PC-9 (cell line): ENCODE results near the gene AKAP6. TPM values are rescaled to one million over a fixed set of nuclear protein-coding genes. Genes with fewer than 3 reads are reported as not detected.

Source experiments
- BruUV-seq: library from RNA; stranded (reverse); fragments of 400-500 nt; replicated peaks from 2 replicates; lab custom pipeline; 2021; lab: Mats Ljungman, UMichigan
- CTCF ChIA-PET: fragments of 300-600 bp; sonication (Branson Sonifier 250); formaldehyde crosslinking; loops from one replicate; lab custom pipeline; 2022; ENCODE audit warnings: antibody characterized with exemption; lab: Charles Lee
- POLR2A ChIA-PET: fragments of 300-600 bp; sonication (Branson Sonifier 250); formaldehyde crosslinking; loops from one replicate; lab custom pipeline; 2022; ENCODE audit warnings: antibody characterized with exemption; ENCODE audit not compliant: unreplicated experiment; lab: Charles Lee
- DNase-seq, 2 experiments: peaks; one replicate each; pipeline versions ENCODE4 v3.0.0 to v3.0.0-alpha.2; 2015 to 2022; ENCODE audit warnings: mixed read lengths in 1 of 2
- H2AFZ ChIP-seq: fragments of 200-600 bp; sonication (generic); 2 replicates; pipeline ENCODE4 v1.8.1; 2017; ENCODE audit warnings: antibody characterized with exemption
- H3F3A ChIP-seq: fragments of 200-600 bp; sonication (generic); 2 replicates; pipeline ENCODE4 v1.8.1; 2017; ENCODE audit warnings: antibody characterized with exemption, mild to moderate bottlenecking, low read depth; ENCODE audit not compliant: insufficient read depth
- H3K27ac ChIP-seq: fragments of 200-600 bp; sonication (generic); 2 replicates; pipeline ENCODE4 v1.6.1; 2016; ENCODE audit warnings: mixed run types
- H3K27me3 ChIP-seq: fragments of 200-600 bp; sonication (generic); 2 replicates; pipeline ENCODE4 v1.6.1; 2016; ENCODE audit warnings: low read depth, mixed run types; ENCODE audit not compliant: insufficient read depth
- H3K36me3 ChIP-seq: fragments of 200-600 bp; sonication (generic); 2 replicates; pipeline ENCODE4 v1.6.1; 2016; ENCODE audit warnings: low read depth, mixed run types
- H3K4me1 ChIP-seq: fragments of 200-600 bp; sonication (generic); replicated peaks from 2 replicates; pipeline ENCODE4 v1.6.1; 2016; ENCODE audit warnings: mixed run types; ENCODE audit not compliant: insufficient read depth
- H3K4me2 ChIP-seq: fragments of 200-600 bp; sonication (generic); 2 replicates; pipeline ENCODE4 v1.6.1; 2017; ENCODE audit warnings: mixed run types
- H3K4me3 ChIP-seq: fragments of 200-600 bp; sonication (generic); 2 replicates; pipeline ENCODE4 v1.6.1; 2016; ENCODE audit warnings: mixed run types
- H3K79me2 ChIP-seq: fragments of 200-600 bp; sonication (generic); 2 replicates; pipeline ENCODE4 v1.6.1; 2017; ENCODE audit warnings: low read depth, mixed run types
- H3K9me2 ChIP-seq: fragments of 200-600 bp; sonication (generic); 2 replicates; pipeline ENCODE4 v1.8.1; 2017; ENCODE audit warnings: mild to moderate bottlenecking; ENCODE audit not compliant: insufficient read depth
- H3K9me3 ChIP-seq: fragments of 200-600 bp; sonication (generic); 2 replicates; pipeline ENCODE4 v1.8.1; 2016; ENCODE audit warnings: low read depth; ENCODE audit not compliant: insufficient read depth
- H4K20me1 ChIP-seq: fragments of 200-600 bp; sonication (generic); 2 replicates; pipeline ENCODE4 v1.8.1; 2017; ENCODE audit not compliant: insufficient read depth
- CTCF ChIP-seq: fragments of 200-600 bp; sonication (generic); conservative IDR thresholded peaks from 2 replicates; pipeline ENCODE4 v1.6.1; 2017; ENCODE audit warnings: mixed run types, antibody characterized with exemption, mild to moderate bottlenecking, moderate library complexity
- EZH2 ChIP-seq: fragments of 200-600 bp; sonication (generic); IDR thresholded peaks from 2 replicates; pipeline ENCODE4 v1.8.0; 2017; ENCODE audit warnings: antibody characterized with exemption, low read depth
- intact Hi-C: fragments of 100-400 bp; cut with micrococcal nuclease; formaldehyde crosslinking; loops from one replicate; pipeline ENCODE4 v1.10.0; 2022; ENCODE audit not compliant: unreplicated experiment
- total RNA-seq: library from RNA; stranded (reverse); gene quantifications from 2 replicates; pipeline ENCODE4 v1.2.3, GENCODE V29; 2021

Gene AKAP6
- total RNA-seq, 1 experiment from 2014 or later = 2.8 TPM

DNA sequence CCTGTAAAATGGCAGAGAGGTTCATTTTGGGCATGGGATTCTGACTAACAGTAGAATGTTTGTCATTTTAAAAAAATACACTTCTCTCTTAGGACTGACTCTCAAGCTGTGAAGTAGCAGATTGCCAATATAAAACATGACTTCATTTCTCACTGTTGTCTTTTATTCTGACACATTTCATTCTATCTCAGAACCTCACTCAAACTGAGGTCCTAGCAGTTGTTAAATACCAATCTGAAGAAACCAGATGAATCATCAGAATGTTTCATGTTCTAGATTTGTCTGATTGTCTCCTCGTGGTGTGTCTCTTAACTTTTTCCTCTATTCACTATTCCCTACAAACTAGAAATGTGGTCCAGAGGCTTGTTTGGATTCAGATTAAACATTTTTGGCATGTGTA lies 333.1 kb downstream of the AKAP6 start:
- H3K4me3 ChIP-seq = no peak overlapping the region
- H3K27me3 ChIP-seq = no peaks in the 10 kb centered on the region
- POLR2A ChIA-PET = no interaction called here
- no peaks in the 10 kb centered on the region for H3K9me2 ChIP-seq
- H3F3A ChIP-seq = no peaks in the 10 kb centered on the region
- no peaks in the 10 kb centered on the region for H3K9me3 ChIP-seq
- no peak overlapping the region for H3K4me2 ChIP-seq
- H3K27ac ChIP-seq = no peak overlapping the region
- TF ChIP-seq CTCF (no peak), EZH2 (no peak)
- intact Hi-C loops = no loop called here
- no peak overlapping the region for H2AFZ ChIP-seq
- no TSS peak for BruUV-seq
- CTCF ChIA-PET = no interaction called here
- no peaks in the 10 kb centered on the region for H3K79me2 ChIP-seq
- H3K4me1 ChIP-seq = no peaks in the 10 kb centered on the region
- no peak for DNase-seq
- no peaks in the 10 kb centered on the region for H4K20me1 ChIP-seq
- H3K36me3 ChIP-seq = no peaks in the 10 kb centered on the region

DNA sequence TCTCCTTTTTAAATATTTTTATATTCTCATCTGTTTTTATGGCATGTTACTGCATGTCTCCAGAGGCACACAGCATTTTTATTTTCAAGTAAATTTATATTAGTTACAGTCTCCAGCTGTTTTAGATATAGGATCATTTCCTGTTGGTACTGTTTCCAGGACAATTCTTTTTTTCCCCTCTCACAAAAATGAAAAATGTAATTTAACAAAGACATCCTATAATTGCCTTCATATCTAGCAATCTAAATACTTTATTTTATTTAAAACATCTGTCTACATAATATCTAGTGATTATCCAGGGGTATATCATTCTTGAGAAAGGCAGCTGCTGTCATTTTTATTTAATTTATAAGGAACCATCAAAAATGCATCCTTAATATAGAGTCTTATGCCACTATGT lies 337.2 kb downstream of the AKAP6 start:
- no TSS peak for BruUV-seq
- H4K20me1 ChIP-seq = no peaks in the 10 kb centered on the region
- intact Hi-C loops = no loop called here
- CTCF ChIA-PET = no interaction called here
- H3K9me3 ChIP-seq = no peaks in the 10 kb centered on the region
- no peak overlapping the region for H3K4me2 ChIP-seq
- no peaks in the 10 kb centered on the region for H3K36me3 ChIP-seq
- H3K9me2 ChIP-seq = no peaks in the 10 kb centered on the region
- POLR2A ChIA-PET = no interaction called here
- DNase-seq = no peak
- no peaks in the 10 kb centered on the region for H3K27me3 ChIP-seq
- no peak overlapping the region for H3K4me3 ChIP-seq
- H3K4me1 ChIP-seq = no peaks in the 10 kb centered on the region
- H3K79me2 ChIP-seq = no peaks in the 10 kb centered on the region
- TF ChIP-seq CTCF (no peak), EZH2 (no peak)
- no peaks in the 10 kb centered on the region for H3F3A ChIP-seq
- H3K27ac ChIP-seq = no peak overlapping the region
- no peak overlapping the region for H2AFZ ChIP-seq

- no TSS peak for BruUV-seq
These were observed 338.2 kb downstream of the AKAP6 start for GRCh38 chr14:32667287-32667686.

More at GRCh38 chr14:32667287-32667686, 338.2 kb downstream of the AKAP6 start:
- CTCF ChIA-PET = no interaction called here
- no peak overlapping the region for H3K27ac ChIP-seq
- H3K36me3 ChIP-seq = no peaks in the 10 kb centered on the region
- TF ChIP-seq EZH2 = no peak
- no peak for TF ChIP-seq CTCF
- no peak overlapping the region for H3K4me2 ChIP-seq
- no peaks in the 10 kb centered on the region for H3K4me1 ChIP-seq
- no peak for DNase-seq
- POLR2A ChIA-PET = no interaction called here
- H3K27me3 ChIP-seq = no peaks in the 10 kb centered on the region
- intact Hi-C loops = no loop called here
- no peaks in the 10 kb centered on the region for H3K79me2 ChIP-seq
- H3K9me2 ChIP-seq = no peaks in the 10 kb centered on the region
- no peaks in the 10 kb centered on the region for H4K20me1 ChIP-seq
- H2AFZ ChIP-seq = no peak overlapping the region
- H3K4me3 ChIP-seq = no peak overlapping the region
- no peaks in the 10 kb centered on the region for H3K9me3 ChIP-seq
- H3F3A ChIP-seq = no peaks in the 10 kb centered on the region
